ENCODE data around the gene IFNA16. TPM values are rescaled to one million over a fixed set of nuclear protein-coding genes. Genes with fewer than 3 reads are reported as not detected.
"Not testable (repeated sequence)": the region's sequence is repeated elsewhere in the genome, so short reads cannot be mapped to it uniquely, and the experiment has no call there.

The IFNA16 gene
- total and polyA plus RNA-seq, 7 donors = not detected

DNA sequence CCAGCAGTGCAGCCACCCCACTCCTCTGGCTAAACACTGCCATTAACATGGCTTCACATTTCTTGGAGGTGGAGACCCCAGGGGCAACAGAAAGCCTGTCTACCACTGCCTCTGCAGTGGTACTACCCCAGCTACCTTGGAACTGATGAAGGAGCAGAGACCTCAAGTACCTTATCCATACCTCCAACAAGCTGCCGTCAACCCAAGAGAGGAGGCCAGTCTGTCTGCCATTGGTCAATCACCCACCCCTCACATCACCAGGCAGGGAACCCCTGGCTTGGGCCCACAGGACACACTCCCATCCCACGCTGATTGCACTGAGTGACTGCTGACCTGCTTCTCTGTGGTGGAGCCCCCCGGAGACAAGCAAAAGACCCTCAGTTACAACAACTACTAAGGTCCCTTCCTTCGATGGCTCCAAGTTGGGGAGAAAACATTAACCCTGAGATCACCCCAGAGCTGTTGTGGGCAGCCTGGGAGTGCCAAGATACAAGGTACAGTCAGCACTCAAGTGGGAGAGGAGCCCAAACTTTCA is 17.1 kb upstream of the IFNA16 start:
- no peak for TF ChIP-seq EP300 (IDR thresholded peaks at IDR 0.05)
- TF ChIP-seq POLR2A (IDR thresholded peaks at IDR 0.05) = no peak
- TF ChIP-seq, protein P1, sequence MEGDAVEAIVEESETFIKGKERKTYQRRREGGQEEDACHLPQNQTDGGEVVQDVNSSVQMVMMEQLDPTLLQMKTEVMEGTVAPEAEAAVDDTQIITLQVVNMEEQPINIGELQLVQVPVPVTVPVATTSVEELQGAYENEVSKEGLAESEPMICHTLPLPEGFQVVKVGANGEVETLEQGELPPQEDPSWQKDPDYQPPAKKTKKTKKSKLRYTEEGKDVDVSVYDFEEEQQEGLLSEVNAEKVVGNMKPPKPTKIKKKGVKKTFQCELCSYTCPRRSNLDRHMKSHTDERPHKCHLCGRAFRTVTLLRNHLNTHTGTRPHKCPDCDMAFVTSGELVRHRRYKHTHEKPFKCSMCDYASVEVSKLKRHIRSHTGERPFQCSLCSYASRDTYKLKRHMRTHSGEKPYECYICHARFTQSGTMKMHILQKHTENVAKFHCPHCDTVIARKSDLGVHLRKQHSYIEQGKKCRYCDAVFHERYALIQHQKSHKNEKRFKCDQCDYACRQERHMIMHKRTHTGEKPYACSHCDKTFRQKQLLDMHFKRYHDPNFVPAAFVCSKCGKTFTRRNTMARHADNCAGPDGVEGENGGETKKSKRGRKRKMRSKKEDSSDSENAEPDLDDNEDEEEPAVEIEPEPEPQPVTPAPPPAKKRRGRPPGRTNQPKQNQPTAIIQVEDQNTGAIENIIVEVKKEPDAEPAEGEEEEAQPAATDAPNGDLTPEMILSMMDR (IDR thresholded peaks at IDR 0.05) = no peak
- intact Hi-C loops (cut with DNase I) = no loop called here
- WGBS, 2 donors = 86 to 88% methylated on average over 4 of the region's 4 CpGs
- Histone ChIP-seq H3K4me1 (no peaks in the 10 kb centered on the region), H3K4me3 (no peak overlapping the region), H3K27me3 (no peaks in the 10 kb centered on the region), H3K27ac (no peak overlapping the region), H3K36me3 (no peaks in the 10 kb centered on the region), H3K9me3 (no peaks in the 10 kb centered on the region)
- no peak for DNase-seq

DNA sequence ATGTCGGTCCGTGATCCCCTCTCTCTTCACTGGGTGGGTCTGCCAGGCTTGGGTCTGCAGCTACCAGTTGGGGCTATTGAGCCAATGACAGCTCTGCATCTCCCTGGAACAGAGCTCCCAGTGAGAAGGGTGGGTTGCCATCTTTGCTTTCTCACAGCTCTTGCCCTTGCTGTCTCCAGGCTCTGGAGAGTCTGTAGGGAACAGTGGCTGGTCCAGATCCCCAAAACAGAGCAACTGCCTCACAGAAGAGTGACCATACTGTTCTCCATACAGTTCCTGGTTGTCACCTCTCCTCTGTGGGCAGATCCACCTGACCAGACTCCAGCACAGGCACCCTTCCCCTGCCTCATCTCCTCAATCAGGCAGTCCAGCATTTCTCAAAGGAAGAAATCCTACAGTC is 16.1 kb upstream of the IFNA16 start:
- H3K27me3 ChIP-seq = no peaks in the 10 kb centered on the region
- no peak overlapping the region for H3K4me3 ChIP-seq
- DNase-seq = no peak
- H3K4me1 ChIP-seq = no peaks in the 10 kb centered on the region
- H3K36me3 ChIP-seq = no peaks in the 10 kb centered on the region
- no peak for TF ChIP-seq POLR2AphosphoS5 (IDR thresholded peaks at IDR 0.05)
- TF ChIP-seq POLR2A (IDR thresholded peaks at IDR 0.05) = no peak
- TF ChIP-seq, protein P1 (IDR thresholded peaks at IDR 0.05) = no peak
- TF ChIP-seq EP300 (IDR thresholded peaks at IDR 0.05) = no peak
- H3K27ac ChIP-seq = no peak overlapping the region
- H3K9me3 ChIP-seq = no peaks in the 10 kb centered on the region
- 92 to 99% methylated on average over 2 of the region's 2 CpGs for WGBS, 2 donors
- intact Hi-C loops (cut with DNase I) = no loop called here

DNA sequence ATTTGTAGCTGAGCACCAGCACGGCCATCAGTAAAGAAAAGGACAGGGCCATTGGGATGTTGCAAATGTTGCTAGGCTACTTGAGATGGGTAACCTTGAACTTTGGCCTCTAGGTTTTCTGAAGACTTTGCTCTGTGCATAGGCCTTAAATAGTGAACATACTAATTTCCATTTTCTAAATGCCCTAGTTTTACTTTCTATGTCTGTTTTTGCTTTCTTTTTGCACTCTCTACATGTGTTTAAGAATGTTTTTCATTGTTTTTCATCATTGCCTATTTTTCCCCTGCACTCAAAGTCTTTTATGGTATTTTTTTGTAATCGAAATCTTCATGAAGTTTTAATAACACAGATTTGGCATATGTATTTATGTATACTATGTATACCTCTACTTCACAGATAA is 11.0 kb upstream of the IFNA16 start, which contains the start of gene IFNA17:
IFNA17 (minus strand) TSS at position 101 of the 400 bp plus-strand sequence; CDS start at position 52, 49 bp downstream.
- no peaks in the 10 kb centered on the region for H3K4me1 ChIP-seq
- WGBS, 2 donors = 77% methylated on average over 2 of the region's 2 CpGs
- intact Hi-C loops (cut with DNase I) = no loop called here
- DNase-seq = no peak
- no peaks in the 10 kb centered on the region for H3K36me3 ChIP-seq
- no peak within 1 kb of the TSS for H3K27ac ChIP-seq
- TF ChIP-seq EP300 (IDR thresholded peaks at IDR 0.05) (no peak), POLR2A (IDR thresholded peaks at IDR 0.05) (no peak), POLR2AphosphoS5 (IDR thresholded peaks at IDR 0.05) (no peak)
- TF ChIP-seq, protein P1 (IDR thresholded peaks at IDR 0.05) = no peak
- H3K27me3 ChIP-seq = no peaks in the 10 kb centered on the region
- no peaks in the 10 kb centered on the region for H3K9me3 ChIP-seq
- no peak within 1 kb of the TSS for H3K4me3 ChIP-seq

DNA sequence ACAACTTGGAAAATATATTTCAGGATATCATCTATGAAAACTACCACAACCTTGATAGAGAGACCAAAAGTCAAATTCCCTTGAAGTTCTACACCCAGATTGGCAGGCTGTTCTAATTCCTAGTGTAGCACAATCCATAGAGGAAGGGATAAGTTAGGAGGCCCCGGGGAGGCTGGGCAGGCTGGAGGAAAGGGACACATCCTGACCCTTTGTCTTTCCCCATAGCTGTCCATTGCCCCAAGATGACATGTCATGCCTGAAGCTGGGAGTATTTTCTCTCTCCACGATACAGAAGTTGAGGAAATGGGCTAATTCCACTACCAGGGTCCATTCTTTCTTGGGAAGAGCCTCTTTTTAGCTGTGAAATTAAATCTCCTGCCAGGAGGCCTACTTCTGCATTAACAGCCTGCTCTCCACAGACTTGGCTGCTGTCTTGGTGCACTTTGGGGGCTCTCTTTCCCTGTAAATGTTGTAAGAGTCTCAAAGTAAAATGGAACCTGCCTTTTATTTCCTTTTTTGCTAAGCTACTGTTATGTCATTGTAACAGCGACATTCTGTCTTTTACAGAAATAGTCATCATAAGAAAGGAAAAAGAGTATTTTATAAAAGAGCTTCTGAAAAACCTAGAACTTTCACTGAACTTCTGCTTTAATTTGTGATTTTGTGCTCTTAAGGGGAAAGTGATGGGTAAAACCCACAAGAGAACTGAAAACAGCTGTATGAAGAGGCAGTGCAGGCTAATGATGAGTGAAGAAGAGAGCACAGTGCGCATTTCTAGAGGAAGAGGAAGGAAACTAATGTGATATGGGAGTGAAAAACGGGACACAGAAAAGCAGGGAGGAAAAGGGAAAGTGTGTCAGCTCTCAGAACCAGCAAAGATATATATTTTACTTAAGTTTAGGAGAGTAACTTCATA is 3.4 kb downstream of the IFNA16 start:
- intact Hi-C loops (cut with DNase I); H3K27ac ChIP-seq; DNase-seq; H3K4me1 ChIP-seq; H3K4me3 ChIP-seq; H3K27me3 ChIP-seq; H3K9me3 ChIP-seq; H3K36me3 ChIP-seq: not testable (repeated sequence)
- WGBS, 2 donors = 35 to 49% methylated on average over 4 to 5 of the region's 5 CpGs

DNA sequence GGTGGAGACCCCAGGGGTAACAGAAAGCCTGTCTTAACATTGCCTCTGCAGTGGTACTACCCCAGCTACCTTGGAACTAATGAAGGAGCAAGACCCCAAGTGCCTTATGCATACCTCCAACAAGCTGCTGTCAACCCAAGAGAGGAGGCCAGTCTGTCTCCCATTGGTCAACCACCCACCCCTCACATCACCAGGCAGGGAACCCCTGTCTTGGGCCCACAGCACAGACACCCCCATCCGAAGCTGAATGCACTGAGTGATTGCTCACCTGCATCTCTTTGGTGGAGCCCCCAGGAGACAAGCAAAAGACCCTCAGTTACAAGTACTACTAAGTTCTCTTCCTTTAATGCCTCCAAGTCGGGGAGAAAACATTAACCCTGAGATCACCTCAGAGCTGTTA is 5.0 kb downstream of the IFNA16 start:
- H3K27me3 ChIP-seq; H3K9me3 ChIP-seq; H3K4me3 ChIP-seq; H3K4me1 ChIP-seq; intact Hi-C loops (cut with DNase I); H3K36me3 ChIP-seq; H3K27ac ChIP-seq: not testable (repeated sequence)
- 69 to 71% methylated on average over 2 of the region's 2 CpGs for WGBS, 2 donors
- DNase-seq = peak; percentile 48

DNA sequence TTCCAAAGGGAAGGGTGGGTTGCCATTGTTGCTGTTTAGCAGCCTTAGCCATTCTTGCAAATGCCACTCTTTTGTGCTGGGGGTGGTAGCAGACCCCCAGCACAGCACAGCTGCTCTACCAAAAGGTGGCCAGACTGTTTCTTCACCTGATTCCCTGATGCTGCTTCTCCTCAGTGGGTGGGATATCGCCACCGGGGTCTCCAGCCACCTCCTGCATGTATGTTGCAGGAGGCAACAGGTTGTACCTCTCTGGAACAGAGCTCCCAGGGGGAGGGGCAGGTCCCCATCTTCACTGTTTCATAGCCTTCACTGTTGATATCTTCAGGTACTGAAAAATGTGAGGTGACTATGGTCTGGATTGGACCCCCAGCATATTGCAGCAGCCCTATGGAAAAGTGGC is 6.3 kb downstream of the IFNA16 start:
- H3K4me3 ChIP-seq; intact Hi-C loops (cut with DNase I); H3K9me3 ChIP-seq; H3K4me1 ChIP-seq; H3K27me3 ChIP-seq; DNase-seq; H3K27ac ChIP-seq; H3K36me3 ChIP-seq: not testable (repeated sequence)
- 88 to 94% methylated on average over 2 of the region's 2 CpGs for WGBS, 2 donors

Measured in sigmoid colon (tissue), 7 donors.